Urothelium cell line (cell line): ENCODE measurements around the gene TMED10.

Experiments
- DNase-seq: peaks from one replicate; pipeline ENCODE4 v3.0.0; 2011; ENCODE audit warnings: low spot score, mixed read lengths
- FAIRE-seq: peaks from 2 replicates; lab custom pipeline; 2011; peaks lifted over from hg19 to GRCh38; lab: Jason Lieb, UNC

Gene TMED10

DNA sequence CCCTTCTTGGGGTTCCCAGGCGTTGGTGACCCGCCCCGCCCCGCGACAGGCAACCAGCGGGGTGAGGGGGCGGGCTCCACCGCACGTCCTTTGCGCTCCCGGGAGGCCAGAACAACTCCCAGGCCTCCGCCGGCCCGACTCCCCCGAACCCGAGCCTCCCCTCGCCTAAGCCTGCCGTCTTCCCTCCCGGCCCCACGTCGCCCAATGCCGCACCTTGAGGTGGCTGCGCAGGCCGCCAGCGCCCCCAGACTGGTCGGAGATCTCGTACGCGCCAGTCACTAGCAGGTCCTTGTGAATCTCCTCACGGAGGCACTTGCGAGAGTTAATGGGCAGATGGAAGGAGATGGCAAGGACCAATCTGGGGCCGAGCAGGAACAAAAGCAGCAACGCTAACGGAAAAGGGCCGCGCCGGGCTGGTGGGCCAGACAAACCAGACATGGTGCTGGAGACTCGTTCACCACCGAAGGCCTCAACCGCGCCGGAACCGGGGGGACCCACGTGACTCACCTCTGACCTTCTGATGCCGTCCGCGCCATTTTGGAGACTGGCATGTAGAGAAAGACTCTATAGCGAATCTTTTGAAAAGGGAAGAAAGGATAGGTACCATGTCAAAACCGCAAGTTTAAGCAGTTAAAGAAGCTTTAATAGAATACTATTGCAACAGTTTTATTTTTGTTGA lies at the start of gene TMED10:
TSS of gene TMED10 (minus strand) at position 471 of the 679 bp plus-strand sequence. CDS start at position 438, 33 bp downstream.
- FAIRE-seq (no peak), DNase-seq (peak; percentile 88)

DNA sequence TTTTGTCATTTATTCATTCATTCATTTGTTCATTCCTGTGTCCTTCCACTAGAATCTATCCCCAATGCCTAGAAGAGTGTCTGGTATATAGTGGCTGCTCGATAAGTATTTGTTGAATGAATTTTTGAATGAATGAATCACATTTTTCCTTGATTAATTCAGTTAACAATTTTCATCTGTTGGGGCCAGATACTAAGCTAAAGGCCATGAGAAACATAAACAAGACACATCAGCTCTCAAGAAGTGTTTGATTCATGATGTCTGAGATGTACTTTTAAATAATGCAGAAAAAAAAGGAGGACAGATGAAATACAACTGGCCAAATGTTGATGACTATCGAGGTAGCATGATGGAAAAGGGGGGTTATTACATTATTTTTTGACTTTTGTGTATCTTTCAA lies 48.1 kb upstream of the TMED10 start:
- FAIRE-seq (no peak), DNase-seq (no peak)

DNA sequence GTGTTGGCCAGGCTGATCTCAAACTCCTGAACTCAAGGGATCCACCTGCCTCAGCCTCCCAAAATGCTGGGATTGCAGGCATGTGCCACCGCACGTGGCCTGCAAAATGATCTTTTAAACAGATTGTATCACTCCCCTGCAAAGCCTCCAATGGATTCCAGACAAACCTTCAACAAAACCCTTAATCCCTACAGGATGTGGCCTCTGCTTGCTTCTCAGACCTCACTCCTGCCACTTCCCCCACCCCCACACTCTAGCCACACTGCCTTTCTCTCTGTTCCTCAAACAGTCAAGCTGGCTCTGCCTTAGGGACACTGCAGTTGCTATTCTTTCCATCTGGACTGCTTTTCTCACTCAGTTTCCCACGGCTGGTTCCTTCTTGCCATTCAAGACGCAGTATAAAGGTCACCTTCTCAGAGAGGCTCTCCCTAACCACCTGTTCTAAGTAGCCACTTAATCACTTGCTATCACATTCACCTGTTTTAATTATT lies 47.3 kb upstream of the TMED10 start:
- no peak for DNase-seq
- FAIRE-seq: peak; percentile 48

DNA sequence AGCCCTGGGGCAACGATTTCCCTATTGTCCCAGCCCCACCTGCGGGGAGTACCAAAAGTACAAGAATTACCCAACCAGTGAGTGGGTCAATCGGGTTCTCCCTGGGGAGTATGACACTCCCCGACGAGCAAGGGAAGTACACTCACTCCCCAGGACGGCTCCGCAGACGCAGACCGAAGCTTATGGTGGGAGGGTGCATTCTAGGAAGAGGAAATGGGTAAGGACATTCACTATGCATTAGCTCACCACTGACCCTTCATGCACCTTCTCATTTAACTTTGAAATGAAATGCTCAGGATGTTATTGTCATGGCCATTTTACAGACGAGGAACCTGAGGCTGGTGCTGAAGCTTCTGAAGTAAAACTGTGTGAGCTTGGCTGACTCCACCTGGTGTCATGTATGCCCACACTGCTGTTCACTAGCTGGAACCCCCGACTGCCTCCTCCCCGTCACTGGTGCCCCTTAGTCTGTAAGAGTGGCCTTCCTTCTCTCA lies 45.8 kb upstream of the TMED10 start:
- peak; percentile 80 for DNase-seq
- FAIRE-seq: peak; percentile 88

DNA sequence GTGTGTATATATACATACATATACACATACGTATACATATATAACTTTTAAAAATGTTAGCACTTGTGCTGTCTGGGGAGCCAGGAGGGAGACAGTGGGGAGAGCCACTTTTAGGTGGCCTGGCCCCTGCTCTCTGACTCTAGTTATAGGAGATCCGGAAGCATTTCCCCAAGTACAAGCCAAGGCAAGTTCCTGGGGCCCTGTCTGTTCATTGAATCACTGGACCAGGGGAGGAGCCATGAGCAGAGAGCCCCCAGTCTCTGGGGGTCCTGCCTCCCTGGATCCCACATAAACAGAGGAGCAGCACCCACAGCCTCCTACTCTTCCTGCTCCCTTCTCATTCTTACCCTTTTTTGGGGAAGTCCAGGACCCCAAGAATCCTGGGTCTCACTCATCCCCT lies 45.4 kb upstream of the TMED10 start:
- FAIRE-seq: no peak
- DNase-seq: no peak

DNA sequence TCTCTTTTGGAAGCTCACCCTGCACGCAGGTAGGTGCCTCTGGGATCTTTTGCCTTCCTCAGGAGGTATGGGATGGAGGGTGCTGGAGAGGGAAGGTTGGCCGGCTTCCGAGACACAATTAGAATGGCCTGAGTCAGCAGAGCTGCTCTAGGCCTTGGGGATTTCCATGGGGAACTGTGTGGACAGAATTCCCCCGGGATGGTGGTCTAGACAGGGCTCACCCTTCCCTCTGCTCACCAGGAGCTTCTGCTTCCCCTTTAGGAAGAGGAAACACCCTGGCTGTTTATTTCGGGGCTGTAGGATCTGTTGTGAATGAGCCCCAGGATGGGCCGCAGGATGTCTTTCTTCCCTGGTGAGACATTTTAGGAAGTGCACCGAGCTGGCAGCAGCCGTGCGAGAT lies 43.7 kb upstream of the TMED10 start:
- no peak for DNase-seq
- no peak for FAIRE-seq

DNA sequence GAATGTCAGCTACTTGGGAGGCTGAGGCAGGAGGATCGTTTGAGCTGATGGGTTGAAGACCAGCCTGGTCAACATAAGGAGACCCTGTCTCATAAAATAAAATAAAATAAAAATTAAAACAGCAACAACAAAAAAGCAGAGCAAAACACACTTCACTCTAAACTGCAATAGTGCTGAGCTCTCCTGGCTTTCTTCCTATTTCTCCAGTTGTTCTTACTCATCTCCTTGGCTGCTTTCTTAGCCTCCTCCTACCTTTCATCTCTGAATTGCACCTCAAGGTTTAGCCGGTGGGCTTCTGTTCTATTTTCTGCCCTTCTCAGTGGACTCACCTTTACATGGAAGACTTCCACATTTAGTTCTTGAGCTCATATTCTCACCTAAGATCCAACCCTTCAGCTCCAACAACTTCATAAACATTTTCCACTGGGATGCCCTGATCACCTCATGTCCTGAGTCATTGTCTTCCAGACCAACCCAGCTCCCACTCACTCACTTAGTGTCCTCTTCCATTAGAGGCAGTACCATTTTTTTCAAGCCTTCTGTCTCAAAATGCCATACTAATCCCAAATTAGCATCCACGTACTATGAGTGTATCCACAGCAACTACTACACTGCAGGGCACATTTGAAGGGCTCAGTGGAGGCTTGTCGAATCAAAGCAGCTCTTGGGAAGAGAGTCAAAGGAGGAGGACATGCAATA lies 41.2 kb upstream of the TMED10 start:
- DNase-seq: no peak
- FAIRE-seq: peak; percentile 44

DNA sequence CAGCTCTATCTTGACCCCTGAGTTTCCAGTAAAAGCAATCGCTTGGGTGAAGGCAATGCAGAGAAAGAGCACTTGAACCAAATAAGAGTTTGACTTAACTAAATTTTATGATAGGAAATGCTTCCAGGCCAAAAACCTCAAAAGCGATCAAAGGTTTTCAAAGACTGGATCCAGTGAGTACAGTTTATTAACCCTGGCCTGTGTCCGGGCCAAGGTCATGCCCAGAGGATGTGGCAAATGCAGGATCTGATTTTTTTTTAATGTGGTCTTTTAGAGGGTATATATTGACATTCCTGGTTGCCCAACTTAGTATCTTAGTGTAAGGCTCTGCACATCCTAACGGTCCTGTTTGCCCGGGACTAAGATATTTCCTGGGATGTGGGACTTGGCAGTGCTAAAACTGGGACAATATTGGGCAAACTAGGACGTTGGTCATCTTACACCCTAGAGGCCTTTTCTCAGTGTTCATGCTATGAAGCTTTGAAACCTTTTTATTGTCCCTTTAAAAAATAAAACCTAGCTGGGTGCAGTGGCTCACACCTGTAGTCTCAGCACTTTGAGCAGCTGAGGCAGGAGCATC lies 40.1 kb upstream of the TMED10 start:
- no peak for DNase-seq
- no peak for FAIRE-seq

DNA sequence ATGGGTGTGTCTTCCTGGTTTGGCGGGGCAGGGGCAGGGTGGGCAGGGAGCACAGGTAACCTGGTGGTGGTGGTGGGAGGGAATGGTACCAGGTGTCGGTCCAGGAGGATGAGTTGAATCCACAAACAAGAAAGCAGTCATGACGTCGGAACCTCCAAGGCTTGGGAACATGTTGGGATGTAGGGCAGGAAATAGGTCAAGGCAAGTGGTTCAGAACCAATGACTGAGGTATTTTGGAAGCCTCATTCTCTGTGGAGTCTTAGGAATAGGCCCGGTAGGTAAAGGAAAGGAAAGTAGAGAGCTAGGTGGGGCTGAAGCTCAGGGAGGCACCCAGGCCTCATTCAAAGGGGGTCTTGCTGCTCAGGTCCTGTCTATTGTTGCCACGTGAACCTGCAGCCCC lies 39.1 kb upstream of the TMED10 start:
- no peak for DNase-seq
- no peak for FAIRE-seq

DNA sequence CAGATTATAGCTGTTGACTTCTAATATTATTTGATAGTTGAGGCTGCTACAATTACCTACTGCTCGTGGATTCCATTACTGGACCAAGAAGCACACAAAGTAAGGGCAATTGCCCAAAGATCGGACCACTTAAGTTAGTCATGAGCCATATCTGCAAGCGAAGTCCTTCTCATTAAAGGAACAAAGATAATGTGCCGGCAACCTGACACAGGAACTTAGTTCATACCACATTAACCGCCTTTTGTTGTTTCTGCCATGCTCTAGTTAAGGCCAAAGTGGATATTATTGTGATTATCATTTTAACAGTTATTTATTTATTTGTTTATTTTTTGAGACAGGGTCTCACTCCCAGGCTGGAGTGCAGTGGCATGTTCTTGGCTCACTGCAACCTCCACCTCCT lies 38.1 kb upstream of the TMED10 start:
- no peak for DNase-seq
- FAIRE-seq: no peak

DNA sequence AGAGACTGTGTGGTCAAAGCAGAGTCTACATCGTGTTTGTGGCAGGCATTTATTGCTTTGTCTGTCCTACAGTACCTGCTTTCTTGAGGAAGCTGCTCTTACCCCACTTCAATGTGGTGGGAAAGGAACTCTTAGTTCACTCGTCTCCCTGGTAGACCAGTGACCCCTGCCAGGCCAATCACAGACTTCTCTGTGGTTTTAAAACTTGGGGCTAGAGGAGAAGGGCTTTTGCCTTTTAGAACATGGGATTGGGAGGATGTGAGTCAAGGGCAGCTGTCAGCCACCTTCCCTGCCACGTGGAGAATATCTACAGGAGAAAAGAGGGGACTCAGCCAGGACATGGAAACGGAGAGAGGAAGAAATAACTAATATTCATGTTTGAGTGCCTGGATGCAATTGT lies 36.8 kb upstream of the TMED10 start:
- FAIRE-seq (no peak), DNase-seq (no peak)

DNA sequence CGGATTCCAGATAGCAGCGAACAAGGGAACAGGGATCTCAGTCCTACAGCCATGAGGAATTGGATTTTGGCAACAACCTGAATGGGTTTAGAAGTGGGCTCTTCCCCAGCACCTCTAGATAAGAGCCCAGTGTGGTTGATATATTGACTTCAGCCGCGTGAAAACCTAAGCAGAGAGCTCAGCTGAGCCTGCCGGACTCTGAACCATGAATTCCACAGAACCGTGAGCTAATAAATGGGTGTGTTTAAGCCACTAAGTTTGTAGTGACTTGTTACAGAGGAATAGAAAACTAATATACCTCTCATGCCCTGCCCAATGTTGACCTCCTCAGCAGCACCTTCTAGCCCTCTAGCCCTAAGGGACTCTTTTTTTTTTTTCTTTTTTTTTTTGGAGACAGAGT lies 32.4 kb upstream of the TMED10 start:
- FAIRE-seq (no peak), DNase-seq (no peak)

DNA sequence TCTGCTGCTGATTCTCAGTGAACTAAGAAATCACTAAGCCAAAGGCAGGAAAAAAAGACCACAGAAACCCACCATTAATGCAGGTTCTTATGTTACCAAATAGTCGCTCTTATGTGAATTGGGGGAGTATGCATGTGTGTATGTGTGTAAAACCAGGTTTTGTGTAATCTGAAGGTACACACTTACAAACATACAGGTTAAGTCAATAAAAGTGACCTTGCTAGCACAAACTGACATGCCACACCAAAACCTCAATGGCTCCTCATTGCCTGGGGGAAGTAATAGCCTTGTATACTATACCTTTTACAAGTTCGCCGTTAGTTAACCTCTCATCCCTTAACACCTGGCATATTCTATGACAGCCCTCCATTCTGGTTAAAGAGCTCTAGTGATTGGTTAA lies 29.8 kb upstream of the TMED10 start:
- no peak for DNase-seq
- no peak for FAIRE-seq

DNA sequence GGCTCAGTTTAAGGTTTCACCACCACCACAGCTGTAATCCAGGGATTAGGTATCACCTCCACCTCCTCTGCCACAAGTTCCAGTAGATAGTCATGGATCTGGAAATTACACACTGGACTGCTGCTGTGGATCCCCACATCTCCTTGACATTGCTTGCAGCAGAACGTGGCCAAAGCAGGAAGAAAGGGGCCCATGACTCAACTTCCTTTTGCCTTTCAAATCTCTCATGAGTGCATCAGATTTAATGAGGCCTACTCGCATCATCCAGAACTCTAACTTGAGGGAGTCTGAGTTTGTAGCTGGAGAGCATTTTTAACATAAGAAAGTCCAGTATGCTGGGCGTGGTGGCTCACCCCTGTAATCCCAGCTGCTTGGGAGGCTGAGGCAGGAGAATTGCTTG lies 29.2 kb upstream of the TMED10 start:
- FAIRE-seq (no peak), DNase-seq (no peak)

DNA sequence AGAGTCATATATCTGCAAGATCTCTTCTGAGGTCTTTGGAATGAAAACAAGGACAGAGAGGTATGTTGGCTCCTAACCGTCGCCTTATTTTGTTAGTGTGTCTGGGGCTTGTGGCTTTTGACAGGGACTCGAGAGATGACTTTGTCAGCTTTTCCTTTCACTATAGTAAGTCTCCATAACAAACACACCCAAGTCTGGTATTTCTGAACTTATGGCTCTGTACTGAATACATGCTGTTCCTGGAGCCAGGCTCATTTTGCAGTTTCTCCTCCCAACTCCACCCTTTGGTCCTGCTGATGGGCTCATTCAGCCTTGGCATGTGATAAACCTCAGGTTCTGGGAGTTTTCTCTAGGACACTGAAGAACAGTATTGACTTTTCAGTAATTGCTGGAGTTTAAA lies 27.7 kb upstream of the TMED10 start:
- DNase-seq: no peak
- FAIRE-seq: no peak

DNA sequence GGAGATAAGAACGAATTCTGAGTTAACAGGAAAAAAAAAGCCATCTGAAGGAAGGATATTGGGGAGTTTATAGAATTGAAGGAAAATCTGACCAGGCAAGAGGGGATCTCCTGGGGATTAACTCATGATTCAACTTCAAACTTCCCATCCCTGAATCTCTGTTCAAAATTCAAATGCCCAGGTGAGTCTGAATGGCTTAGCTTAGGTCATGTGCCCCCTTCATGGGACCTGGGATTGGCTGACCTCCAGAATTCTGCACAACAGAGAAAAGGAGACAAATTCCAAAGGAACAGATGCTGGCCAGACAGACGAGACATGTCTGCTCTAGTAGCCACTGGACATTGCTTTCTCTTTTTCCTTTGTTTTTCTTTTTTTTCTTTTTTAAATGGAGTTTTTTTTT lies 26.2 kb upstream of the TMED10 start:
- no peak for FAIRE-seq
- no peak for DNase-seq

DNA sequence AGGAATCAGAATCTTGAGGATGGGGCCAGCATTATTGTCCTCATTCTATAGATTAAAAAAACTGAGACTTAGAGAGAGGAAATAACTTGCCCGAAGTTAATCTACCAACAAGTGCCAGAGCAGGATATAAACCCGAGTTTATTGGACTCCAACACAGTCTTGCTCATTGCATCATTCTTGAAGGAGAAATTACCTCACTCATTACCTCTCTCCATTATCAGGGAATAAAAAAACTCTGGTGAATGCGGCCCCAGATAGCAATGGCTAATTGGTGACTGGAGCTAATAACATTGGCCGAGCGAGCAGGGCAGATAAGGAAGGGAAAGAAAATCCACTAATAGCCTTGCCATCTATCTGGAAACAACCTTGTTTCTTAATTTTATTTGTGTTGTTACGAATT lies 24.7 kb upstream of the TMED10 start:
- FAIRE-seq: no peak
- no peak for DNase-seq

DNA sequence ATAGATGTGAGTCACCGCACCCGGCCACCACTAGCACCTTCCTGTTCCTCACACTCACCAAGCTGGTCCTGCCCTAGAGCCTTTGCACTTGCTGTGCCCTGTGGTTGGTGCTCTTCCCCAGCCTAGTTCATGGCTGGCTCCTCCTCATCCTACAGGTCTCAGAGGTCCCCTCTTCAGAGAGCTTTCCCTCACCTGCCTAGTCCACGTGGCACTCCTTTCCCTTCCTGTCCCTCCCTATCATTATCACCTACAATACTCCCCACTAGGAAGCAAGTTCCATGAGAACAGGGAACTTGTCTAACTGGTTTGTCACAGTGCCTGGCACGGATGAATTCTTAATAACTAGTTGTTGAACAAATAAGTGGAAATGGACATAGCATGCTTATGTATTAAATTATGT lies 24.0 kb upstream of the TMED10 start:
- no peak for DNase-seq
- FAIRE-seq: peak; percentile 56

DNA sequence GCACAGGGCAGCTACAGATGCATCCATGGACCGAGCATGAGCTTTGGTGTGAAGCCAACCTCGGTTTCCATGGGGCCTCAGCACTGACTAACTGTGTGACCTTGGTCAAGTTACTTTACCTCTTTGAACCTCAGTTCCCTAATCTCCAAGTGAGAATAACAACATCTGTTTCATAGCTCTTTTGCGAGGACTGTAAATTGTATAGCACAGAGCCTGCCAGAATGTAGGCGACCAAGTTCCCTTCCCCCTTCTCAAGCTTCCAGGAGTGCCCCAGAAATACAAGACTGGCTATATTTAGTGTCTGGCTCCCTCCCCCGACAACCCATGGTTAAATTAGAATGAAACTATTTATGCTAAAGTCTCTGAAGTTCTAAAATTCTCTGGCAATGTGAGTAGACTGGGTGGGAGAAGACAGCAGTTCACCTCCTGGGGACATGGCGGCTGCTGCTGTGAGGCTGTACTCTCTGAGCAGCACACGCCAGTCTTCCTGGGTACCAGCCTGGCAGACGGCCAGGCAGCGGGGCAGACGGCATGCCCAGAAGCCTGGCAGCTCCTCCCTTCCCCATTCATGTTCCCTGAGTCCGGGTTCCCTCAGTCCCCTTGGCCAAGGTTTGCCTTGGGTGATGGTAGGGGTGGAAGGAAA lies 22.0 kb upstream of the TMED10 start:
- no peak for DNase-seq

DNA sequence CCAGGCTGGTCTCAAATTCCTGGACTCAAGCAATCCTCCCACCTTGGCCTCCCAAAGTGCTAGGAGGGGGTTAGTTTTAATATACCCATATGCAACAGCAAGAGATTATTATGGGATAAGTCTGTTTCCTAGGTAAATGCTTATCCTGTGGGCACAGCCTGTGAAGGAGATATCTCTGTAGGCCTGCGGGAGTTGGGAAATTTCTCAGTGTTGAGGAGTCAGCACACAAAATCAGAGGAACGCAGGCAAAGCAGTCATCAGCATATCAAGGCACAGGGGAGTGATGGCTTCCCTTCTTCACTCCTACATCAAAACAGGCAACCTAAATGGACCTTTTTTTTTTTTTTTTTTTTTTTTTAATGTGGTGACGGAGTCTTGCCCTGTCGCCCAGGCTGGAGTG lies 20.9 kb upstream of the TMED10 start:
- DNase-seq (no peak), FAIRE-seq (no peak)

More for the DNA sequence above, 22.0 kb upstream of the TMED10 start:
- no peak for FAIRE-seq

DNA sequence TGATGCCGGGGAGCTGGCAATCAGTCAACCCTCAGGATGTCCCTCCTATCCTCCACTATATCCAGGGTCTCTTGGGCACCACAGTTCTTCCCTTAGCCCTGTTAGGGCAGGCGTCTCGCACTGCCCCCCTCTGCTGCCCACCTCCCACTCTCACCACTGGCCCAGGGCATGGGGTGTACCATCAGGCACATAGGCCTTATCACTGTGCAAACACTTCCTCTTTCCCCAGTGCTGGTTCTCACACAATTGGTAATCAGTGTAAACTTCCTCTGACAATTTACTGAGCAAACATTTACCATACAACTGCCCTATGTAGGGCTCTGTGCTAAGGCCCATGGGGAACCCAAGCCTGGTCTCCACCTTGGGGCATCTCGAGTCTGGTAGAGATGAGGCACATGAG lies 20.1 kb upstream of the TMED10 start:
- FAIRE-seq (no peak), DNase-seq (no peak)

DNA sequence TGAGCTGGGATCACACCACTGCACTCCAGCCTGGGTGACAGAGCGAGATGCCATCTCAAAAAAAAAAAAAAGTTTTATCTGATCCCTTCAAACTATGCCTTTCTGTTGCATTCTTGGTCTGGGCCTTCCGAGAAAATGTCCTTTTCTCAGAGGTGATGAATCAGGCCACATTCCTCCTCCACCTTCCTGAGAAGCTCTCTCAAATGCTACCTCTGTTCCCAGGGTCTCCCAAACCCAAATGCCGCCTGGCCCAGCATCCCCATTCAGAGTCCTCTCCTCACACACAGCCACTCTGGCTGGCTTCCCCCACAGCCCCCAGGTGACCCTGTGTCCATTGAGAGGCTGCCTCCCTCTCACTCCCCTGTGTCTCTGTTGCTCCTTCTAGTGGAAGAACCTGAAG lies 19.7 kb upstream of the TMED10 start:
- no peak for DNase-seq
- FAIRE-seq: no peak
